GM21619 (cell line): ENCODE results near the gene SLC1A4.
"Not testable (repeated sequence)": the region's sequence is repeated elsewhere in the genome, so short reads cannot be mapped to it uniquely, and the experiment has no call there.

Experiments used
- ATAC-seq: cut with Tn5 transposase; IDR thresholded peaks from one replicate; pipeline ENCODE4 v1.9.1; 2021; ENCODE audit not compliant: unreplicated experiment

SLC1A4 gene

DNA sequence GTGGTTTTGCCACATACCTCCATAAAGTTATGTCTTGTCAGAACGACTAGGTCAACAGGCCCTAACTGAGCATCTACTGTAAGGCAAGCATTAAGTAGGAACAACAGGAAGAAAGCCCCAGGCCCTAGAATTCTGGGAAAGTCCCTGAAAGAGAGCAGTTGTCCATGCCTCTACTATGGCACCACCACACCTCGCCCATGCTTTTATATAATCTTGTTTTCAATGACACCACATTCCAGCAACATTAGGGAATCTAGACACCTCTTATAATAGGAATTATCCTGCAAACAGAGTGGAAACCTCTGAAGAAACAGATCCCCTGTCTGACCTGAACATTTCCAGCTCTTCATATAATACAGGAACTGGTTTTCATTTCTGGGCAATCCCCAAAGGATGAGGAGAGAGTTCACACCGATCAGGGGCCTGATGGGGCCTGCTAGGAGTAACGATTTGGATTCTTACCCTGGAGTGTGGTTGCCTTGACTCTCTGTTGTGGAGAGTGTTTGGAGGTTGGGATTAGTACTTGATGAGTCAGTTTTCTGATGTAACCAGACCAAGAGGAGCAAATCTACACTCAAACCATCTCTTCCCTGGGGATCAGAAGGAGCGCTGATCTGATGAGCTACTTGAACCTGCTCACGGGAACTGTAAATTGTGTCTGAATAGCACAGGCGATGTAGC lies 35.1 kb downstream of the SLC1A4 start:
- ATAC-seq: no peak

DNA sequence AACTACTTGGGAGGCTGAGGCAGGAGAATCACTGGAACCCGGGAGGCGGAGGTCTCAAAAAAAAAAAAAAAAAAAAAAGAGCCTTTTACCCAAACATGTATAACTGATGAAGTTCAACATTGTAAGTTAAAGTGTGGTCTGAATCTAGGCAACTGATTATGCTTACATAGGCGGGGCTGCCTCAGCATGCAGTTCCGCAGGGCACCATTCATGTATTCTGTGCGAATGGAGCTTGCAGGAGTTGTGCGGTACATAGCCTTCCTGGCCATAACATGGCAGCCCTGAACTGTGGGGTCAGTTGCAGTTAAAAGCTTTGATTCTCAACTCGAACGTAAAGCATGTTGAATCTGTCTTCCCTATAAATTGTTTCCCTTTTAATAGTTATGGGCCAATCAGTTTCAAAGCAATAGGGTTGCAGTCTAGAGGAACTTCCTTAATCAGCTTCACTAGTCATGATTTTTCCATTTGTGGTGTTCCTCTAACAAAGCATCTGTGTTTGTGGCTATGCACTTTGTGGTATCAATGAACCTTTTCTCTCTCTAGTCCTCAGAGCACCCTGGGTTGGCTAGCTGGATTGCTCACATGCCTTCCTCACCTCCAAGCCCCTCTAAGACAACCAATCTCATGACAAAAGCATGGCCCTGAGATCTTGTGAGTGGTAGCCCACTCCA lies 36.4 kb downstream of the SLC1A4 start:
- no peak for ATAC-seq

DNA sequence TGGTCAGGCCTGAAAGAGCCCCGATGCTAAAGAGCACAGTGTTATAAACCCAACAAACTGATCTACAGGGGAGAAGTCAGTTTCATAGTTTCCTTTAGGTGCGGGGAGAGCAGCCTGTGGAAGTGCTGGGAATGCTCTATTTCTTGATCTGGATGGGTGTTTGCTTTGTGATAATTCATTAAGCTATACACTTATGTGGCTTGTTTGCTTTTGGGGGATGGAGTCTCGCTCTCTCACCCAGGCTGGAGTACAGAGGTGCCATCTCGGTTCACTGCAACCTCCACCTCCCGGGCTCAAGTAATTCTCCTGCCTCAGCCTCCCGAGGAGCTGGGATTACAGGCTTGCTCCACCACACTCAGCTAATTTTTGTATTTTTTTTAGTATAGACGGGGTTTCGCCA lies 37.0 kb downstream of the SLC1A4 start:
- no peak for ATAC-seq

DNA sequence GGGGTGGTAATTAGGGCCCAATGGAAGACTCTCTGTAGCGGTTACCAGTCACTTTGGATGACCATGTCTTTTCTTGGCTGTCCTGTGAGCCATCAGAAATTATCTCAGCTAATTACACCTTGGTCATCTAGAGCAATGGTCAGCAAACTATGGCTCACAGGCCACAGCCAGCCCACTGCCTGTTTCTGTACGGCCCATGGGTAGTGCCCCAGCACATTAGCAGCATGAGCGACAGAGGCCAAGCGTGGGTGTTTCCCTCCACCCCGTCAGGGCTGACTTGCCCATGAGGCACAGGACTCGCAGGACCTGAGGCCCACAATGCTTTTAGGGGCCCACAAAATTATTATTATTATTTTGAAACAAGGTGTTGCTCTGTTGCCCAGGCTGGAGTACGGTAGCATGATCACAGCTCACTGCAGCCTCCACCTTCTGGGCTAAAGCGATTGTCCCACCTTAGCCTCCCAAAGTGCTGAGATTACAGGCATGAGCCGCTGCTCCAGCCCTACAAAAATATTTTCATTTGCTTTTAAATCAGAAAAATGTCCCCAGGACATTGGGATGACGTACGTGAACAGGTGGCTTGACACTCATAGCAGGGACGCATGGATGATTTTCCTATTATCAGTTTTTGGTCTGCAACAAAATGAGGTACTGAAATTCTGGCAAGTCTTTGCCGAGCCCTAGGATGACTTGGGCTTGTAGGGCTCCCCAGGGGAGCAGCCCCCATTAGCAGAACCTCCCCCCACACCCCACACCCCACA lies 37.7 kb downstream of the SLC1A4 start:
- ATAC-seq: no peak

DNA sequence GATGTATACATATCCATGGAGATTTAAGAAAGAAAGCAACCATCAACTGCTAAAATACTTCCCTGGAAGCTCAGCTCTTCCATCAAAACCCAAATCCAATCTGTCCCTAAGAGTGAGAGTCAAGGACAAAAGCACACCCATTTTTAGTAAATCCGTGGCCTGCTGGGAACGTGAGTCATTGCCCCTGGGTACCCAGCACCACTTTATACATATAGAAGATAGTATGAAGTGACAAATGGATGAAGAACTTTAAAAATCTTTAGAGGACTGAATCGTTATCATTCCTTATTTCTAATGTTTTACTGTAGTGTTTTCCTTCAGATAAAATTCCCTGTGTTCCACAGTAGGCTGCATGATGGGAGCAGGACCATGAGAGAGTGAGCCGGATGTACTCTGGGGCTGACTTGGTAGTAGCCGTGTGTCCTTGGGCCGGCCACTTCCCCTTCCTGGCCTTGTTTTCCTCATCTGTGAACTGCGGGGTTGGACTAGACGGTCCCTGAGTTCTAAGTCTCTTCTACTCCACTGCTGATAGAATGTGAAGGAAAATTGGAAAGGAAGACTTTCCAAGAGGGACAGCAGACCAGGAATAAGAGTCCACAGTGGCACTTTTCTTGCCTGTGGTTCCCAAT lies 38.5 kb downstream of the SLC1A4 start:
- ATAC-seq: no peak

DNA sequence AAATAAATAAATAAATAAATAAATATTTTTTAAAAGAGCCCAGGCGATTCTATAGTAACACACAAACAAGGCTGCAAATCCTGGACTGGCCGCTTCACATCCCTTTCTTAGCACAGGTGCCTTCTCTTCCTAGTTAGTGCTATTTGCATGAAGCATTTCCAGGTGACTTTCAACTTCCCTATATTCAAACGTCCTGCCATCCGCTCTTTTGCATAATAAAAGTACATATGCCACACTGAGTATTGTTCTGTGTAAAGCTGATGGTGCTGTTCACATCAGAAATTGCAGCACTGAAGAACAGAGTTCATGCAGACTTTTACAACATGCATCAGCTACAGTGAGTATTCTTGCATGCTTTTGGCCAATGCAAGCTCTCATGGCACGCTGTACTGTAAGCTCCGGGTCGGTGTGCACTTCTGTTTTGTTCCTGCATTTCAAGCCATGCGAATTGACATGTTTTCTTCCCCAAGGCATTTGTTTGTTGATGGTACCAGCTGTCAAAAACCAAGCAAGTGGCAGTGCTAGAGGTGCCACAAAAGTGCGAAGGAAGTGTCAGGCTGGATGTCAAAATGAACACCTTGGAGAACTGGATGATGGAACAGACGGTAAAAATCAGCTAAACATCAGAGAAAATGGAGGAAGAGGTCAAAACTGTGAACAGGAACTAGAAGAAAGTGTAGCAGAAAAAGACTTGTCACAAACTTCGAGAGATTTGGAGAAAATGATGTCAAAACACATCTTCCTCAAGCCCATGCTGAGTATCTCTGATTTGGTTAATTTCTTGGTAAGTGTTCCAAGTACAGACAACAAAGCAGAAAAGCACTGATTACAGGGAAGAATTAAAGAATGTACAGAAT lies 41.5 kb downstream of the SLC1A4 start:
- ATAC-seq: no peak

DNA sequence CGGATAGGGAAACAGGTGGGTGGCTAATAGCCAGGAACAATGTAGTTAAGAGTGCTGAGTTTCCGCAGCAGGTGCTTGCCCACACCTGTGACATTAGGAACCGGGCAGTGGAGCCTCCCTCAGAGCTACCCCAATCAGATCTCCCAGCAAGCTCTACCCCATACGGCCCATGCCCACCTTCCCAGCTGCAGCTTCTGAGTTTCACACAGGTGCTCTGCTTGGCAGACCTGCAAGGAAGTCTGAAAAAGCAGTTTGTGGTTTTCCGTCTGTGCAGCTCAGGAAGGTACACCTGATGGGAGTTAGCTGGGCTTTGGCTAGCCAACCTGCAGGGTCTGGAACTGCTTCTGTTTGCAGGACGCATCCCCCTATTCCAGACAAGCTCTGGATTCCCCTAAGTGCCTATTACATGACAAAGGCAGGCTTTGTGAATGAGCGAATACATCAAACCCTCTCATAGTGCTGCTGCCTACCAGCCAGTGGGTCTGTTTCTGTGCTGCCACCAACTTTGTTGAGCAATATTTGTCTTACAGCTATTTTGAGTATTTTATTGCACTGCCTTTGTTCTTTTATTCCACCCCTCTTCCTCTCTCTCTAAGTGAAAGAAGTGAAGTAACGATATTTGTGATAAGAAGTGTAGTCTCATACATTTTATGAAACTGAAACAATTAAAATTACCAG lies 42.3 kb downstream of the SLC1A4 start:
- no peak for ATAC-seq

DNA sequence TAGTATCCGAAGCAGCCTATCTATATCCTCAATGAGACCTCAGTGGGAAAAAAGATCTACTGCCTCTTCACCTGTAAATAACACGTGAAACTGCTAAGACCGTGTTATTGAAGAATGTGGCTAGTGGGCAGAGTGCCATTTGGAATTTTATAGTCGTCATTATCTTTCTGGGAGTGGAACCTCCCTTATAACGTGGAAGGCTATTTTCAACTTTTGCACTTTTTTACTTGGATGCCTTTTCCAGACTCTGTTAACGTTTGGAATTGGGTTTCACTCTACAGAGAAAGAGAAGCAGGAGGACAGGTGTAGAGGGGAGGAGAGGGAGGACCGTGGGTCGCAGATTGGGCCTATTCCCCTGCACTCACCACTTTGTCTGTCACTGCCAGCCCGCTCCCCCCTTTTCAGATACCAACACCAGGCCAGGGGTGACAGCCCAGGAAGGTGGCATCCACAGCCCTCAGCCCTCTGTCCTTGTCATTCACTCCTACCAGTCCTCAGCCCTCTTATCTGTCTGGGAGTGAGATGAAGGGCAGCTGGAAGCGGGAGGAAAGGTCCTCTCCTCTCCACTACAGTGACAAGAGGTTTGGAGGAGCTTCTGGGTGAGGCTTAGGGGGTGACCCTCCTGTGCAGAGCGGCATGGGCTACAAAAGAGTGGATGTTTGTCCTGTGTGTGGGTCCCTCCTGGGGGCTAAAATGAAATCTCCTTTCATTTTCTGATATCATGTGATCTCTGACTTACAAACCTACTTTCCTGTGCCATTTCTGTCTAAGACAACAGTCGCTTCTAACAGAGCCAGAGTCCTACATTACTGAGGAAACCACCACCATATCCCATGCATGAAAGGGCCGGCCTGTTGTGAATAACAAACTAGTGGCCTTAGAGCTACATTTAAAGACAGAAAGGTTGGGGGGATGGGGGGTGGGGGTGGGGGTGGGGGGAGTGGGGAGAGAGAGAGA lies 43.1 kb downstream of the SLC1A4 start:
- ATAC-seq: no peak

DNA sequence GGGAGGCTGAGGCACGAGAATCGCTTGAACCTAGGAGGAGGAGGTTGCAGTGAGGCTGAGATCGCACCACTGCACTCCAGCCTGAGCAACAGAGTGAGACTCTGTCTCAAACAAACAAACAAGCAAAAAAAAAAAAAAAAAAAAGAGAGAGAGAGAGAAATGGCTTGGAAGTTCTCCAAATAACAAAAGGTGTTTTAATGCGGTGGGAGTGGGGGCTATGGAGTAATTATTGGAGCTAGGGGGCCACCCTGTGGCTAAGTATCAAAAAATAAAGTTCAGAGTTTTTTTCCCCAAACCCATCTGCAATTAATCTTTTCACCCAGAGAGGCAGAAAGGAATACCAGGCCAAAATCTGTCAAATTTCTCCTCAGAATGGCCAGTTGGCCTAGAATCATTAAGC lies 44.0 kb downstream of the SLC1A4 start:
- ATAC-seq: no peak

DNA sequence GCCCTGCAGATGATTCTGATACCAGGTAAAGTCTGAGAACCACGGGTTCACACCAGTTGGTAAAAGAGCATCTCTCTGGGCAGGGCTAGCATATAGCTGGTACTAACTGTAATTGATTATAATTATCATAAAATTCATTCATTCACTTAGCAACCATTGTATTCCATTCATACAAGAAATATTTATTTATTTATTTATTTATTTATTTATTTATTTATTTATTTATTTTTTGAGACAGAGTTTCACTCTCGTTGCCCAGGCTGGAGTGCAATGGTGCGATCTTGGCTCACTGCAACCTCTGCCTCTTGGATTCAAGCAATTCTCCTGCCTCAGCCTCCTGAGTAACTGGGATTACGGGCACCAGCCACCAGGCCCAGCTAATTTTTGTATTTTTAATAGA lies 44.5 kb downstream of the SLC1A4 start:
- ATAC-seq: not testable (repeated sequence)

DNA sequence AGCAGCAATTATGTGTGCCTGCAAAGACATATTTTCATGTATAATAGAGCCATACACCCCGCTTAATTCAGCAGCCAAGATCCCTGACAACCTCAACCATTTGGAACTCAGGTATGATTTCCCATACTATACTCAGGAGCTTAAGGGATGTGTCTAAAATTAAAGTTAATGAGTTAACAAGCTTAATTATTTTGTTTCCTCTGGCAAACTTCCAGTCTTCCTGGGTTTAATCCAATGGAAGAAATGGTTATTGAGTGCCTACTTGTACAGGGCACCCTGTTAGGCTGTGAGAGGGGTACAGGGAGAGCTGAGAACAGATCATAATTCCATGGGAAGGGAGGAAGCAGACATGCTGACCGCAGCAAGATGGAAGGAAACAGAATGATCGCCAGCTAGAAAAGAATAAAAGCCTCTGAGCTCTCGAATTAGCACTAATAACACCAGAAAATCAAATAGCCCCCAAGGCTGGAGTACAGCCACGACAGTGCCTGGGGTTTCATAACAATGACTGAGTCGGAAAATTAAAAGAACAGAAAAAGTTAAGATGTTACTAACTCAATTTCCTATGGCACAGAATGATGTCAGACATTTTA lies 46.2 kb downstream of the SLC1A4 start:
- ATAC-seq: no peak

DNA sequence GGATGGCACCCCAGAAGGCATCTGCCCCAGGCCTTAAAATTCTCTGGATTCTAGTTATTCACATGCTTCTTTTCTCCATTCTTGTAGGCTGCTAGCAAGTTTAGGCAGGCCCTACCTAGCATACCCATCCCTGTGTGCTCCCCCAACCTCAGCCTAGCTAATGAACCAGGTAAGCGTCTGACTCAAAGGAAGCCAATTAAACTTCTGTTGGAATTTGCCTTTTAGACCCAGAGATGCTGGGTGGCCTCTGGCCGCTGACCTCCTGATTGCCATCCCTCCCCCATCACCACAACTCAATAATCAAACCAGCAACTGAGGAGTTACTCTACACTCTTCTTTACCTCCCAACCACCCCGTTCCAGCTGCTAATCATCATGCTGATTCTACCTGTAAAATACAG lies 48.0 kb downstream of the SLC1A4 start:
- no peak for ATAC-seq

DNA sequence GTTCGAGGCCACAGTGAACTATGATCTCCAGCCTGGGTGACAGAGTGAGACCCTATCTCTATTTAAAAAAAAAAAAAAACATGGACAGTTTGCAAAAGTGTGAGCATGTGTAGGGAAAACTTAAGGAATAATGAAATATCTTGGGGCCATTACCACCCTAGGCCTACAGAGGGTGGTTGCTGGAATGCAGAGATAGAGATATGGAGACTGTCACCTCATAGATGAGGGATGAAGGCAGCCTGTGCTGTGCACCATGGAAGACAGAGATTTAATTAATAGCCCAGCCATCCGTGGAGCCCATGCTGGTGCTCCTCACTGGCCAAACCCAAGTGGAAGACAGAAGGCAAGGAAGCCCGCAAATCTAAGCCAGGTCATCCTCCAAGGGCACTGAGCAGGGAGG lies 50.4 kb downstream of the SLC1A4 start:
- no peak for ATAC-seq

DNA sequence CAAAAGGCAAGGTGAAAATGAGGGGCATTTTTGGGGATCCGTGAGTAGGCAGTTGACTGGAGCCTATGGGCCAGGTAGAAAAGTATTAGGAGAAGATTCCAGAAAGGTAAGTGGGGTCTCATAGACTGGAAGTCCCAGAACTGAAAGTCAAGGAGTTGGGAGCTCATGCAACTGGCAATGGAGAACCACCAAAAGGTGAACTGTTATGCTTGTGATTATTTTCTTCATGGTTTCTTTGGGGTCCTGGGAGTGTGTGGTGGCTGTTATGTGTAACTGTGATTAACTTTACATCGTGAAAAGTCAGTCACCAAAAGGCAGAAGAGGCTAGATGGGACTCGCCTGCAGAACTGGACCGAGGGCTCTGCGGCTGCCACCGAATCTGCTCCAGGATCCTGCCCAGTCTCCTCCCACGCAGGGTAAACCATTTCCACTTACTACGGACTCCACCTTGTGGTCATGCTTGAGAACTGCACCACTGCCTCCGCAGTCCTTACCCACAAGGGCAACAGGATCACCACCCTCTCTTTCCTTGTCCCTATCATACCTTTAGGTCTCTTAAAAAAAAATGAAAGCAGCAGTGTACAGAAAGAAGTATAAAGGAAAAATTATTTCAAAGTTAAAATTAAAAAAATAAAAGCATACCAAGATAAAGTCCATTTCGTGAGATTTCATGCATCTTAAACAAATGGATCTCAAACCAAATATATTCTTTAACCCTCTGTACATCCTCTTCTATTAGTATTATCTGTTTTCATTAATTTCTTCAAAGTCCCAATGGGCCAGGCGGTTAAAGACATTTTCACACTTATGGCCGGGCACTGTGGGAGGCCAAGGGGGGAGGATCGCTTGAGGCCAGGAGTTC lies 51.4 kb downstream of the SLC1A4 start:
- peak; percentile 94 for ATAC-seq

DNA sequence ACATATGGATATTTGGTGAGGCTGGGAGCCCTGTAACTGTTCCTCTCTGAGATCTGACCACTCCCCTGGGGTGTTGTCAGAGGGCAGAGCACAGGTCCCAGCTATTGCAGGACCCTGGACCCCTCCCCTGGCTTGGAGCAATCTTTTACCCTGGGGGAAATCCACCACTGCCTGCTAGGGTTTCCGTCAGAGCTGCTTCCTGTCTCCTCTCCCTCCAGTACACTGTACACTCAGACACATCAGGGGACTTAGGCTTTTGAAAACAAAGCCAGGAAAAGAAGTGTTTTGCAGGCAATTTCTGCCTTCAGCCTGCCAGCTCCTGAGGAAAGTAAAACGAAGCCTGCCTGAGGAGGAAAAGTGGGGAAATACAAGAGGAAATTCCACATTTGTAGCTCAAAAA lies 53.8 kb downstream of the SLC1A4 start:
- no peak for ATAC-seq

DNA sequence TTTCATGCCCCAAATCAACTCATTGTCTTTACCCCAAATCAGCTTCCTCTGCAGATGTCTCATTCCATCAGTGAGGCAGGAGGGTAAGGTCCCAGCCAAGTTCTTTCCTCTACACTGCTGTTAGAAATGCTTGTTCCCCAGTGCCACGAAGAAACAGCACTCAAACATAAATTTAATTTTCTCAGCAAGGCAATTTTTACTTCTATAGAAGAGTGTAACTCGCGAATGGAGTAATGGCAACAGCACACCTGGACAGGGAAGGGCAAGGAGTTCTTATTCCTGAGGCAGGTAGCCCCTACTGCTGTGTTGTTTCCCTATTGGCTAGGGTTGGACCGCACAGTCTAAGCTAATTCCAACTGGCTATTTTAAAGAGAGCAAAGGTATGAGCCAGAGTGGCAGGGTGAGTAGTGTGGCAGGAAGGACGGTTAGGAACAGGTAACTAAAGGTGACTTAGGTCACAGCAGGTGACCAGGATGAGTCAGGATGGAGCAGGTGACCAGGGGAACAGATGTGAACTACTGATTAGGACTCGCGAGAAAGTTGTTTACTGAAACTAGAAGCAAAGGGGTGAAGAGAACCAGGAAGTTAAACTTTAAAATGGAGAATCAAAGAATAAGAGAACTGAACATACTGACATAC lies 55.0 kb downstream of the SLC1A4 start:
- ATAC-seq: no peak

DNA sequence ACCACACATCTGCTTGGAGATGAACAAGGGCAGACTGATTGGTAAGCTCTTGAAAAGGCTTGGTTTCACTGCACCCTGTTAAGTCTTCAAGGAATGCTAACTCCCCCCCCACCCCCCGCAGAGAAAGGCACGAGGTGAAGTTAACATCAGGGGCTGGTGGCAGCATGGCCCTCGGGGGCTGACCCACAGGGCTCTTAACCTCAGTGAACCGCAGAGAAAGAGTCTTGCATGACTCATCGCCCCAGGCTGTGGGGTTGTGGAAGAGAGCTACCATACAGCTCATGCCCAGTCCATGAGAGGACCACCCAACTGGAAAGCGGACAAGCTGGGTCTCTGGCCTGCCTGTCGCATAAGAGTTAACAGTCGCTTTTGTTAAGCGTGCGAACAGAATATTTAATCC lies 56.5 kb downstream of the SLC1A4 start:
- no peak for ATAC-seq
